Smooth muscle cell (in vitro differentiated cells): ENCODE results near the gene TUBGCP3. TPM values are rescaled to one million over a fixed set of nuclear protein-coding genes. Genes with fewer than 3 reads are reported as not detected.

Source experiments
- DNase-seq: peaks from one replicate; lab custom pipeline; 2025; ENCODE audit not compliant: unreplicated experiment; lab: John Stamatoyannopoulos, UW
- H2AFZ ChIP-seq: fragments of 200-600 bp; sonication (generic); 2 replicates; pipeline ENCODE4 v1.6.0; 2016; ENCODE audit warnings: antibody characterized with exemption, low read depth, mild to moderate bottlenecking
- H3F3A ChIP-seq: fragments of 200-600 bp; sonication (generic); 2 replicates; pipeline ENCODE4 v1.6.0; 2017; ENCODE audit warnings: antibody characterized with exemption, low read depth
- H3K27ac ChIP-seq: fragments of 200-600 bp; sonication (generic); 2 replicates; pipeline ENCODE4 v1.5.1; 2016; ENCODE audit warnings: low read depth, mild to moderate bottlenecking
- H3K27me3 ChIP-seq: fragments of 200-600 bp; sonication (generic); 2 replicates; pipeline ENCODE4 v1.6.1; 2016; ENCODE audit warnings: low read depth, mild to moderate bottlenecking
- H3K36me3 ChIP-seq: fragments of 200-600 bp; sonication (generic); 2 replicates; pipeline ENCODE4 v1.5.1; 2016; ENCODE audit warnings: low read depth
- H3K4me1 ChIP-seq: fragments of 200-600 bp; sonication (generic); 2 replicates; pipeline ENCODE4 v1.5.1; 2016; ENCODE audit warnings: low read depth
- H3K4me2 ChIP-seq: fragments of 200-600 bp; sonication (generic); 2 replicates; pipeline ENCODE4 v1.6.0; 2016; ENCODE audit warnings: mild to moderate bottlenecking
- H3K4me3 ChIP-seq: fragments of 200-600 bp; sonication (generic); 2 replicates; pipeline ENCODE4 v1.5.1; 2016; ENCODE audit warnings: mild to moderate bottlenecking
- H3K79me2 ChIP-seq: fragments of 200-600 bp; sonication (generic); 2 replicates; pipeline ENCODE4 v1.6.0; 2016; ENCODE audit warnings: low read depth, mild to moderate bottlenecking
- H3K9ac ChIP-seq: fragments of 200-600 bp; sonication (generic); 2 replicates; pipeline ENCODE4 v1.6.0; 2016; ENCODE audit warnings: low read depth
- H3K9me3 ChIP-seq: fragments of 200-600 bp; sonication (generic); replicated peaks from 2 replicates; pipeline ENCODE4 v1.5.1; 2016; ENCODE audit warnings: low read depth
- H4K20me1 ChIP-seq: fragments of 200-600 bp; sonication (generic); 2 replicates; pipeline ENCODE4 v1.6.0; 2016; ENCODE audit warnings: low read depth
- CTCF ChIP-seq: fragments of 200-600 bp; sonication (generic); IDR thresholded peaks from 2 replicates; pipeline ENCODE4 v1.5.1; 2017; ENCODE audit warnings: borderline replicate concordance, mild to moderate bottlenecking, antibody characterized with exemption; ENCODE audit not compliant: insufficient read depth, poor library complexity, severe bottlenecking
- WGBS: methylation state at CpG from one replicate; pipeline ENCODE4 v1.1.7; 2016; ENCODE audit warnings: low lambda C conversion rate; 5-methylcytosine and 5-hydroxymethylcytosine counted together
- polyA plus RNA-seq: library from polyadenylated mRNA; unstranded; fragments of >200 nt; fragmentation: Nextera tagmentation; extraction: Ambion mirVana; gene quantifications from 2 replicates; pipeline ENCODE4 v1.2.1, GENCODE V29; 2016
- total RNA-seq: library from RNA; depleted of rRNA; stranded (reverse); fragments of >200 nt; gene quantifications from 2 replicates; pipeline ENCODE4 v1.2.3, GENCODE V29; 2014

The TUBGCP3 gene
- total and polyA plus RNA-seq, 2 experiments from 2014 or later, result 9.4 to 12.4 TPM

GRCh38 chr13:112545856-112546255, 42.1 kb downstream of the TUBGCP3 start:
- Histone ChIP-seq H3K4me3 (no peak overlapping the region), H3K9ac (no peak overlapping the region), H4K20me1 (peaks cover 4% of the 10 kb centered on the region), H3K79me2 (no peaks in the 10 kb centered on the region), H3K4me2 (peak overlapping the region; percentile 63), H3K36me3 (no peaks in the 10 kb centered on the region), H3K4me1 (no peaks in the 10 kb centered on the region), H3K9me3 (no peaks in the 10 kb centered on the region), H3K27me3 (no peaks in the 10 kb centered on the region), H3F3A (peaks cover 24% of the 10 kb centered on the region), H3K27ac (peak overlapping the region; percentile 82), H2AFZ (no peak overlapping the region)
- TF ChIP-seq CTCF, result no peak
- 37% methylated on average over 3 of the region's 3 CpGs for WGBS
- DNase-seq, result no peak

DNA sequence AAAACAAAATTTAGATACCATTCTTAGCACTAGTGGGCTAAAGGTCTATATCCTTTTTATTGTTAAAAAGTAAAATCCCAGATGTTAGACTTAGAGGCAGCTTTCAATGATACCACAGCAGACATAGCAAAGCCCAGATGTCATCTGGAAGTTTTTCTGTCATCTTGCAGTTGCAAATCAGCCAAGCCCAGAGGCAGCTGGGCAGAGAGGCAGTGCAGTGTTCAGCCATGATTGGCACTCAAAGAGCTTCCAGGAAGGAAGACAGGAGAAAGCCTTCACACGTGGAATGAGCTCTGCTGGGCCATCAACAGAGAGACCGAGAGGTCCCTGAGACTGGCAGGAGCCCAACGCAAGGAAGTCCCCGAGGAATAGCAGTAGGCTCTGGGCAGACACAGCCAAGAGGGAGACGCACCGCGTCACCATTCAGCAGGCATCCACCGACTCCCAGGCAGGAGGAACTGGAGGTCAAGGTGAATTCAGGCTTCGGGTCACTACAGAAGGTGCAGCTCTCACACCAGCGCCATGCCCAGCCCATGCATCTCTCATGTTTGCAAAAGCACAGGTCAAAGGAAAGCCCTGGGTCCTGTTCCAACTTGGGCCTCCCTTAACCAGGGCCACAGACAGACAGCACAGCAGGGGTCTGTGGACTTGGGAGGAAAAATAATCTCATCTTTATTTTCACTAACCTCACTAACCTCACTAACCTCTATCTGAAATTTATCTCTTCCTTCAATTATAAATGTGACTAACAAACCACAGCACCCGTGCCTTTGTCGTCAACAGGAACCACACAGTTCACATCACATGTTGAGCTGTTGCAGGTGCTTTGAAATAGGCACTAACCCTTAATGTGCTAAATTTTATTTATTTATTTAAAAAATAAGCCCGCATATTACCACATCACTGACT, 54.9 kb downstream of the TUBGCP3 start:
- DNase-seq, result no peak
- Histone ChIP-seq H3K36me3 (no peaks in the 10 kb centered on the region), H3K4me1 (no peaks in the 10 kb centered on the region), H2AFZ (no peak overlapping the region), H3K79me2 (no peaks in the 10 kb centered on the region), H3K9ac (no peak overlapping the region), H4K20me1 (no peaks in the 10 kb centered on the region), H3K4me3 (no peak overlapping the region), H3K27ac (no peak overlapping the region), H3K9me3 (no peaks in the 10 kb centered on the region), H3K27me3 (no peaks in the 10 kb centered on the region), H3K4me2 (no peak overlapping the region), H3F3A (no peaks in the 10 kb centered on the region)
- no peak for TF ChIP-seq CTCF
- 87% methylated on average over 13 of the region's 13 CpGs for WGBS

GRCh38 chr13:112531263-112531794, 56.6 kb downstream of the TUBGCP3 start:
- 82% methylated on average over 12 of the region's 12 CpGs for WGBS
- no peaks in the 10 kb centered on the region for H4K20me1 ChIP-seq

More at GRCh38 chr13:112531263-112531794, 56.6 kb downstream of the TUBGCP3 start:
- no peak overlapping the region for H3K4me3 ChIP-seq
- H3F3A ChIP-seq, result no peaks in the 10 kb centered on the region
- no peak overlapping the region for H3K27ac ChIP-seq
- DNase-seq, result no peak
- H3K36me3 ChIP-seq, result no peaks in the 10 kb centered on the region
- H2AFZ ChIP-seq, result no peak overlapping the region
- no peak overlapping the region for H3K9ac ChIP-seq
- no peaks in the 10 kb centered on the region for H3K4me1 ChIP-seq
- no peaks in the 10 kb centered on the region for H3K9me3 ChIP-seq
- no peak for TF ChIP-seq CTCF
- no peak overlapping the region for H3K4me2 ChIP-seq
- H3K27me3 ChIP-seq, result no peaks in the 10 kb centered on the region
- H3K79me2 ChIP-seq, result no peaks in the 10 kb centered on the region
